H9 (cell line): Measurements from ENCODE around the gene ARSG. TPM values are rescaled to one million over a fixed set of nuclear protein-coding genes. Genes with fewer than 3 reads are reported as not detected.

ENCODE experiments used
- DNase-seq: peaks from one replicate; pipeline ENCODE4 v3.0.0-alpha.2; 2017
- H2AFZ ChIP-seq: one replicate; pipeline ENCODE4 v1.6.1; 2013; ENCODE audit warnings: mild to moderate bottlenecking, low read length, control low read depth, moderate library complexity
- H2AK5ac ChIP-seq: 2 replicates; pipeline ENCODE4 v1.6.1; 2013; ENCODE audit warnings: low read length, control low read depth, mixed read lengths; ENCODE audit not compliant: insufficient read length
- H2BK120ac ChIP-seq: one replicate; pipeline ENCODE4 v1.6.1; 2013; ENCODE audit warnings: low read depth, mild to moderate bottlenecking, low read length, control low read depth, inconsistent platforms; ENCODE audit not compliant: poor library complexity, severe bottlenecking
- H2BK12ac ChIP-seq: 2 replicates; pipeline ENCODE4 v1.6.1; 2013; ENCODE audit warnings: low read length, control low read depth, mixed read lengths, low read depth; ENCODE audit not compliant: insufficient read length
- H2BK15ac ChIP-seq: 2 replicates; pipeline ENCODE4 v1.6.1; 2013; ENCODE audit warnings: low read depth, low read length, control low read depth
- H2BK20ac ChIP-seq: one replicate; pipeline ENCODE4 v1.6.1; 2013; ENCODE audit warnings: low read depth, mild to moderate bottlenecking, low read length, control low read depth, inconsistent platforms; ENCODE audit not compliant: poor library complexity, severe bottlenecking
- H2BK5ac ChIP-seq: 2 replicates; pipeline ENCODE4 v1.6.1; 2013; ENCODE audit warnings: low read length, control low read depth, mixed read lengths; ENCODE audit not compliant: insufficient read length
- H3K14ac ChIP-seq: 2 replicates; pipeline ENCODE4 v1.6.1; 2013; ENCODE audit warnings: low read length, control low read depth; ENCODE audit not compliant: insufficient read depth
- H3K18ac ChIP-seq: 2 replicates; pipeline ENCODE4 v1.6.1; 2013; ENCODE audit warnings: low read depth, mild to moderate bottlenecking, mixed read lengths, low read length, control low read depth; ENCODE audit not compliant: insufficient read length
- H3K23ac ChIP-seq: 2 replicates; pipeline ENCODE4 v1.6.1; 2013; ENCODE audit warnings: low read length, control low read depth, mixed read lengths, low read depth; ENCODE audit not compliant: insufficient read length
- H3K23me2 ChIP-seq: 2 replicates; pipeline ENCODE4 v1.6.1; 2013; ENCODE audit warnings: low read depth, mild to moderate bottlenecking, mixed read lengths, low read length, control low read depth; ENCODE audit not compliant: insufficient read length, poor library complexity, severe bottlenecking
- H3K27ac ChIP-seq: 2 replicates; pipeline ENCODE4 v1.5.1; 2013; ENCODE audit warnings: low read length, control low read depth, mixed read lengths, low read depth; ENCODE audit not compliant: insufficient read length
- H3K27me3 ChIP-seq: 2 replicates; pipeline ENCODE4 v1.6.1; 2013; ENCODE audit warnings: low read length, control low read depth, inconsistent platforms; ENCODE audit not compliant: insufficient read depth
- H3K4ac ChIP-seq: 2 replicates; pipeline ENCODE4 v1.6.1; 2013; ENCODE audit warnings: low read depth, mild to moderate bottlenecking, control low read depth, inconsistent platforms, low read length, moderate library complexity
- H3K4me1 ChIP-seq: 2 replicates; pipeline ENCODE4 v1.6.1; 2013; ENCODE audit warnings: low read length, control low read depth, inconsistent platforms; ENCODE audit not compliant: insufficient read depth
- H3K4me2 ChIP-seq: 2 replicates; pipeline ENCODE4 v1.6.1; 2013; ENCODE audit warnings: low read length, control low read depth, mixed read lengths; ENCODE audit not compliant: insufficient read length, insufficient read depth
- H3K56ac ChIP-seq: 2 replicates; pipeline ENCODE4 v1.6.1; 2013; ENCODE audit warnings: low read depth, mild to moderate bottlenecking, mixed read lengths, low read length, control low read depth; ENCODE audit not compliant: insufficient read length
- H3K79me1 ChIP-seq: 2 replicates; pipeline ENCODE4 v1.6.1; 2013; ENCODE audit warnings: low read depth, mild to moderate bottlenecking, moderate library complexity, low read length, control low read depth, inconsistent platforms; ENCODE audit not compliant: insufficient read depth, poor library complexity, severe bottlenecking
- H3K79me2 ChIP-seq: 2 replicates; pipeline ENCODE4 v1.6.1; 2013; ENCODE audit warnings: low read length, control low read depth, inconsistent platforms; ENCODE audit not compliant: insufficient read depth
- H3K9ac ChIP-seq: 2 replicates; pipeline ENCODE4 v1.6.1; 2013; ENCODE audit warnings: low read length, control low read depth, mixed read lengths; ENCODE audit not compliant: insufficient read length; ENCODE audit errors: extremely low read depth
- H3K9me3 ChIP-seq: one replicate; pipeline ENCODE4 v1.6.1; 2013; ENCODE audit warnings: low read depth, low read length, inconsistent platforms; ENCODE audit not compliant: control insufficient read depth
- H3T11ph ChIP-seq: one replicate; pipeline ENCODE4 v1.6.1; 2013; ENCODE audit warnings: mild to moderate bottlenecking, low read length, control low read depth, inconsistent platforms
- H4K20me1 ChIP-seq: one replicate; pipeline ENCODE4 v1.6.1; 2013; ENCODE audit not compliant: control insufficient read depth, insufficient read length, insufficient read depth
- H4K5ac ChIP-seq: 2 replicates; pipeline ENCODE4 v1.6.1; 2013; ENCODE audit warnings: low read depth, mild to moderate bottlenecking, mixed read lengths, low read length, control low read depth; ENCODE audit not compliant: insufficient read length
- H4K8ac ChIP-seq: replicated peaks from 2 replicates; pipeline ENCODE4 v1.6.1; 2013; ENCODE audit warnings: low read length, control low read depth, mixed read lengths, low read depth; ENCODE audit not compliant: insufficient read length
- H4K91ac ChIP-seq: 2 replicates; pipeline ENCODE4 v1.6.1; 2013; ENCODE audit warnings: low read depth, mild to moderate bottlenecking, moderate library complexity, mixed read lengths, low read length, control low read depth; ENCODE audit not compliant: insufficient read length
- H3K27ac Mint-ChIP-seq, 3 experiments: 2 replicates in 2 of 3; 3 replicates in 1 of 3; pipeline ENCODE4 v1.8.0; 2020 to 2021; ENCODE audit warnings: mixed read lengths in 3 of 3, mild to moderate bottlenecking in 1 of 3, moderate library complexity in 1 of 3
- H3K27me3 Mint-ChIP-seq: 2 replicates; pipeline ENCODE4 v1.8.0; 2021; ENCODE audit warnings: low read depth, mild to moderate bottlenecking, moderate library complexity, mixed read lengths
- H3K36me3 Mint-ChIP-seq, 3 experiments: 2 replicates in 2 of 3; 3 replicates in 1 of 3; pipeline ENCODE4 v1.8.0; 2020 to 2021; ENCODE audit warnings: low read depth in 3 of 3, mixed read lengths in 3 of 3; ENCODE audit not compliant: insufficient read depth in 1 of 3
- H3K4me1 Mint-ChIP-seq, 2 experiments: 2 replicates each; pipeline ENCODE4 v1.8.0; 2020; ENCODE audit warnings: mixed read lengths in 2 of 2
- H3K4me3 Mint-ChIP-seq, 2 experiments: 2 replicates in 1 of 2; 3 replicates in 1 of 2; pipeline ENCODE4 v1.8.0; 2020 to 2021; ENCODE audit warnings: mild to moderate bottlenecking in 2 of 2, mixed read lengths in 2 of 2, moderate library complexity in 1 of 2
- H3K9me3 Mint-ChIP-seq, 2 experiments: 2 replicates in 1 of 2; 3 replicates in 1 of 2; pipeline ENCODE4 v1.8.0; 2020; ENCODE audit warnings: mild to moderate bottlenecking in 2 of 2, mixed read lengths in 2 of 2, moderate library complexity in 1 of 2
- CTCF ChIP-seq: fragments of 200-600 bp; sonication (generic); conservative IDR thresholded peaks from 3 replicates; pipeline ENCODE4 v1.8.0; 2021; ENCODE audit warnings: antibody characterized with exemption, mild to moderate bottlenecking
- WGBS: extraction: QIAGEN DNeasy Blood & Tissue Kit; methylation state at CpG from one replicate; pipeline ENCODE4 v1.1.7; 2013; ENCODE audit warnings: missing lambda C conversion rate, low lambda C conversion rate, mixed read lengths; ENCODE audit not compliant: insufficient read length; ENCODE audit errors: extremely low coverage; 5-methylcytosine and 5-hydroxymethylcytosine counted together
- total RNA-seq: library from RNA; stranded (reverse); gene quantifications from 2 replicates; pipeline ENCODE4 v1.2.1, GENCODE V29; 2021

ARSG gene
- total RNA-seq, 1 experiment from 2014 or later: 3.6 TPM

GRCh38 chr17:68433211-68433610 is 141.9 kb downstream of the ARSG start:
- H3K23me2 ChIP-seq: no peaks in the 10 kb centered on the region
- no peaks in the 10 kb centered on the region for H3K4me1 ChIP-seq
- H3K14ac ChIP-seq: no peak overlapping the region
- no peak overlapping the region for H4K5ac ChIP-seq
- no CpG with 5 or more reads among the region's 9 CpGs for WGBS
- no peak overlapping the region for H3K4me2 ChIP-seq
- no peaks in the 10 kb centered on the region for H3K27me3 ChIP-seq
- no peak overlapping the region for H4K91ac ChIP-seq
- no peak overlapping the region for H2BK5ac ChIP-seq
- H2AK5ac ChIP-seq: no peak overlapping the region
- H2BK20ac ChIP-seq: no peak overlapping the region
- H4K20me1 ChIP-seq: no peaks in the 10 kb centered on the region
- no peak overlapping the region for H3K9ac ChIP-seq
- H3T11ph ChIP-seq: no peak overlapping the region
- no peak overlapping the region for H3K56ac ChIP-seq
- H3K27ac ChIP-seq: no peak overlapping the region
- H3K9me3 ChIP-seq: no peaks in the 10 kb centered on the region
- H2BK120ac ChIP-seq: no peak overlapping the region
- no peak overlapping the region for H3K18ac ChIP-seq
- H2AFZ ChIP-seq: no peak overlapping the region
- no peak for TF ChIP-seq CTCF
- H3K4me3 Mint-ChIP-seq: no peak overlapping the region
- no peak overlapping the region for H3K27ac Mint-ChIP-seq
- no peak overlapping the region for H3K4ac ChIP-seq
- H2BK15ac ChIP-seq: no peak overlapping the region
- H3K79me1 ChIP-seq: no peaks in the 10 kb centered on the region
- H4K8ac ChIP-seq: no peak overlapping the region
- no peak for DNase-seq
- H3K4me1 Mint-ChIP-seq: peaks cover 5 to 9% of the 10 kb centered on the region in 2 experiments
- H3K23ac ChIP-seq: no peak overlapping the region
- H2BK12ac ChIP-seq: no peak overlapping the region
- H3K36me3 Mint-ChIP-seq: peaks cover 12 to 40% (median 33%) of the 10 kb centered on the region in 3 experiments; a peak in 6 of 7 replicates
- H3K79me2 ChIP-seq: no peaks in the 10 kb centered on the region
- H3K27me3 Mint-ChIP-seq: no peaks in the 10 kb centered on the region
- H3K9me3 Mint-ChIP-seq: no peaks in the 10 kb centered on the region
